Activated T-cell treated with anti-CD3 and anti-CD28 coated beads, Interleukin-2, amount 50 U/mL, for 72 hours (primary cell): ENCODE measurements around the gene CYP2F1. TPM values are rescaled to one million over a fixed set of nuclear protein-coding genes. Genes with fewer than 3 reads are reported as not detected.
"Not testable (repeated sequence)": the region's sequence is repeated elsewhere in the genome, so short reads cannot be mapped to it uniquely, and the experiment has no call there.

Experiments
- ATAC-seq, 2 donors: fragments of 150-1000 bp; cut with Tn5 transposase; replicated peaks in 1 of 2; 2 replicates each; pipeline ENCODE4 v1.10.0; 2021; ENCODE audit warnings: moderate library complexity in 2 of 2, mild to moderate bottlenecking in 1 of 2
- DNase-seq, 2 donors: peaks; one replicate each; pipeline ENCODE4 v3.0.0; 2021 to 2022; ENCODE audit warnings: mixed read lengths in 1 of 2
- H3K27ac Mint-ChIP-seq: one replicate; pipeline ENCODE4 v1.8.0; 2022; ENCODE audit warnings: mild to moderate bottlenecking, moderate library complexity, mixed read lengths
- H3K27me3 Mint-ChIP-seq: one replicate; pipeline ENCODE4 v1.8.0; 2022; ENCODE audit warnings: low read depth, mixed read lengths
- H3K36me3 Mint-ChIP-seq, 2 donors: one replicate each; pipeline ENCODE4 v1.8.0; 2022; ENCODE audit warnings: mixed read lengths in 2 of 2, mild to moderate bottlenecking in 1 of 2; ENCODE audit not compliant: insufficient read depth in 2 of 2
- H3K4me1 Mint-ChIP-seq: one replicate; pipeline ENCODE4 v1.8.0; 2022; ENCODE audit warnings: low read depth, mixed read lengths
- H3K4me3 Mint-ChIP-seq, 2 donors: one replicate each; pipeline ENCODE4 v1.8.0; 2022; ENCODE audit warnings: mild to moderate bottlenecking in 2 of 2, mixed read lengths in 2 of 2, moderate library complexity in 2 of 2
- H3K9me3 Mint-ChIP-seq, 2 donors: one replicate each; pipeline ENCODE4 v1.8.0; 2022; ENCODE audit warnings: mixed read lengths in 2 of 2
- total RNA-seq, 2 donors: library from RNA; stranded (reverse); gene quantifications; one replicate each; pipeline ENCODE4 v1.2.3, GENCODE V29; 2022

Gene CYP2F1
- total RNA-seq, 2 donors from 2014 or later, result not detected

DNA sequence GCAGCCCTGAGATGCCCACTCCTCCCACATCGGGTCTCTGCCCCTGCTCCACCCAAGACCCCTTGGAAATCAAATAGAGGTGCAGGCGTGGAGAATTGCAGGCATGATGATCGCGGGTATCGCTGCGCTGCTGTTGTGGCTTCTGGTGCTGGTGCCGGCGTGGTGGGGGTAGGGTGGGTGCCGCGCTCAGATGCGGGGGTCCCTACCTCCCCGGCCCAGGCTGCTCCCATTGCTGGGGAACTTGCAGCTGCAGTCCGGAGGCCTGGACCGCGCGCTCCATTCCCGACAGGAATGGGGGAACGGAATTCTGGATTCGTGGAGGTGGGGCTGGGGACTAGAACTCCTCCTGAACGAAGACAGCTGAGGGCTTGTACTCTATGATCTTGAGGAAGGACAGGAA is 20.4 kb downstream of the CYP2F1 start:
- ATAC-seq (no peak), DNase-seq (no peak)
- no peaks in the 10 kb centered on the region for H3K36me3 Mint-ChIP-seq
- peaks cover 12% of the 10 kb centered on the region for H3K4me1 Mint-ChIP-seq
- no peak overlapping the region for H3K27ac Mint-ChIP-seq
- H3K4me3 Mint-ChIP-seq, result peak overlapping the region; percentile 88 to 89
- H3K27me3 Mint-ChIP-seq, result peaks cover 7% of the 10 kb centered on the region
- no peaks in the 10 kb centered on the region for H3K9me3 Mint-ChIP-seq

DNA sequence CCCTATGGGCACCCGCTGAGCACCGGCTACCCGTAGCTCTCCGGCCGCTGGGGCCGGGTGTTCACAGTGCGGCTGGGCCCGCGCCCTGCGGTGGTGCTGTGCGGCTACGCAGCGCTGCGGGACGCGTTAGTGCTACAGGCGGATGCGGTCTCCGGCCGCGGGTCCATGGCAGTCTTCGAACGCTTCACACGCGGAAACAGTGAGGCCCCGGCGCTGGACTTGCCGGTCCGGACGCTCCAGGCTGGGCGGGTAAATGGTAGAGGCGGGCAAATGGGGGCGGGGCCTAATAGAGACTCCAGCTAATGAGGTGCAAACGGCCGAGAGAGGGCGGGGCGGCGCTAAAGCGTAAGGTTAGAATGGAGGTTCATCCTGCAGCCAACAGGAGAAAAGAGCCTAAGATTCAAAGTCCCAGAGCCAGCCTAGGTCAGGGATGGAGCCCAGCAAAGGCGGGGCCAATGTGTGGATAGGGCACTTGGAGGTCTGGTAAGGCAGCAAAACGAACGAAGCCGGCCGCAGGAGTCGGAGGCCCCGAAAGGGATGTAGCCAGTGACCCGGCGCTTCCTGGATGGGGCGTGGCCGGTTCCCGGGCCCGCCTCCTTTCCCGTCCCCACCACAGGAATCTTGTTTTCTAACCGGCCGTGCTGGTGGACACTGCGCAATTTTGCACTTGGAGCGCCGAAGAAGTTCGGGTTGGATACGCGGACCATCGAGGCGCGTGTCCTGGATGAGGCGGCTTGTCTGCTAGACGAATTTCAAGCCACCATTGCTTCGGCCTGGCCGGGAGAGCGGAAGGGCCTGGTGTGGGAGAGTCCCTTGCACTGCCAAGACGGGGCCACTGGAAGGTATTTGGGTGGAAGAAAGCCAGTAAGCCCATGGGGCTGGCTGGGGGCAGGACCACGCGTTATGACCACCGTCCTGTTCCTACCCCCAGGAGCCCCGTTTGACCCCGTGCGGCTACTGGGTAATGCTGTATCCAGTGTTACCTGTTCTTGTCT is 21.5 kb downstream of the CYP2F1 start:
- peak overlapping the region; percentile 88 to 89 for H3K4me3 Mint-ChIP-seq
- DNase-seq (peak; percentile 51 to 66), ATAC-seq (peak; percentile 96 to 98)

DNA sequence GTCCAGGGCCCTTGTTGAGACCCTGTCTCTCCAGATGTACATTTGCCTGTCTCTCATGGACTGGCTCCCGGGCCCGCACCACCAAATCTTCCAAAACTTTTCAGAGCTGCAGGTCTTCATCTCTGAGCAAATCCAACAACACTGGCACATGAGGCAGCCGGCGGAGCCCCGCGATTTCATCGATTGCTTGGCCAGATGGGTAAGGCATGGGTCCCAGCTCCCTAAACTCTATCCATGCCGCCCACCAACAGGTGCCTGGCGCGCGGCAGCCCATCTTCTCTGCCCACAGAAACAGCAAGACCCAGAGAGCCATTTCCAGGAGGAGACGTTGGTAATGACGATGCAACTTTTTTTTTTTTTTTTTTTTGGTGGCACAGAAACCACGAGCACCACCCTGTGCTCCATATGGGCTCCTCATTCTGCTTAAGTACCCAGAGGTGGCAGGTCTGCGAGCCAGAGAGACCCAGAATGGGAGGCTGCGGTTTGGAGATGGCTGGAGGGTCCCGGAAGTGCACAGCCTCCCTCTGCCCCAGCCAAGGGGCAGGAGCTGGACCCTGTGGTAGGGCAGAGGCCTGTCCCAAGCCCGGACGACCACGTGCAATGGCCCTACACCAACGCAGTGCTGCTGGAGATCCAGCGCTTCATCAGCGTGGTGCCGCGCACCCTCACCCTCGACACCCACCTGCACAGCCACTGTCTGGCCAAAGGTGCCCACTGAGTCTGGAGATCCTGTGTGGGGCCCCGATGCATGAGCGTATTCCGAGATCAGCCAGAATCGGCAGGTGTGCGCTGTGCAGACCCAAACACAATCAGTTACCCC is 22.6 kb downstream of the CYP2F1 start:
- Mint-ChIP-seq H3K36me3 (no peaks in the 10 kb centered on the region), H3K27me3 (peaks cover 7% of the 10 kb centered on the region), H3K27ac (no peak overlapping the region), H3K4me1 (peaks cover 12% of the 10 kb centered on the region), H3K9me3 (no peaks in the 10 kb centered on the region), H3K4me3 (peak overlapping the region in 1 of 2 donors; percentile 89)
- ATAC-seq (no peak), DNase-seq (no peak)

More for the DNA sequence above, 21.5 kb downstream of the CYP2F1 start:
- peaks cover 12% of the 10 kb centered on the region for H3K4me1 Mint-ChIP-seq
- H3K27ac Mint-ChIP-seq, H3K27me3 Mint-ChIP-seq, H3K36me3 Mint-ChIP-seq, H3K9me3 Mint-ChIP-seq: not testable (repeated sequence)

DNA sequence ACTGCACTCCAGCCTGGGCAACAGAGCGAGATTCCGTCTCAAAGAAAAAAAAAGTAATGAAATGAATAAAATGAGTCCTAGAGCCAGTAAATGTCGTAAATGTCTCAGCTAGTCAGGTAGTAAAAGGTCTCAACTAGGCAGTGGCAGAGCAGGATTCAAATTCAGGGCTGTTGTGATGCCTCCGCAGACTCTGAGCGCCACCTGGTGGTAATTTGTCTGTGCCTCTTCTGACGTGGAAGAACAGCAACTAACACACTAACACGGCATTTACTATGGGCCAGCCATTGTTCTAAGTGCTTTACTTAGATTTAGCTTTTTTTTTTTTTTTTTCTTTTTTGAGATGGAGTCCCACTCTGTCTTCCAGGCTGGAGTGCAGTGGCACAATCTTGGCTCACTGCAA is 30.2 kb downstream of the CYP2F1 start:
- H3K9me3 Mint-ChIP-seq, result no peaks in the 10 kb centered on the region
- peaks cover 8% of the 10 kb centered on the region for H3K27me3 Mint-ChIP-seq
- no peak overlapping the region for H3K4me3 Mint-ChIP-seq
- H3K4me1 Mint-ChIP-seq, result no peaks in the 10 kb centered on the region
- peak; percentile 87 to 90 for ATAC-seq
- H3K36me3 Mint-ChIP-seq, result no peaks in the 10 kb centered on the region
- H3K27ac Mint-ChIP-seq, result no peak overlapping the region
- peak; percentile 87 to 88 for DNase-seq

DNA sequence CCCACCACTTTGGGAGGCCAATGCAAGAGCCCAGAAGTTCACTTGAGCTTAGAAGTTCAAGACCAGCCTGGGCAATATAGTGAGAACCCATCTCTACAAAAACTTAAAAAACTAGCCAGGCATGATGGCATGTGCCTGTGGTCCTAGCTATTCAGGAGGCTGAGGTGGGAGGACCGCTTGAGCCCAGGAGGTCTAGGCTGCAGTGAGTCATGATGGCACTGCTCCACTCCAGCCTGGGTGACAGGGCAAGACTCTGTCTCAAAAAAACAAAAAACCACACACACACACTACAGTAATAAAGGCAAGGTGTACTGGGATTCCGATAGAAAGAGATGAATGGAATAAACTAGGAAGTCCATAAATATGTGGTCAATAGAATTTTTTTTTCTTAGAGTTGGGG is 35.6 kb downstream of the CYP2F1 start:
- no peak for DNase-seq
- Mint-ChIP-seq H3K4me1 (no peaks in the 10 kb centered on the region), H3K27me3 (peaks cover 8% of the 10 kb centered on the region), H3K4me3 (no peak overlapping the region), H3K36me3 (no peaks in the 10 kb centered on the region), H3K9me3 (no peaks in the 10 kb centered on the region), H3K27ac (no peak overlapping the region)
- no peak for ATAC-seq

DNA sequence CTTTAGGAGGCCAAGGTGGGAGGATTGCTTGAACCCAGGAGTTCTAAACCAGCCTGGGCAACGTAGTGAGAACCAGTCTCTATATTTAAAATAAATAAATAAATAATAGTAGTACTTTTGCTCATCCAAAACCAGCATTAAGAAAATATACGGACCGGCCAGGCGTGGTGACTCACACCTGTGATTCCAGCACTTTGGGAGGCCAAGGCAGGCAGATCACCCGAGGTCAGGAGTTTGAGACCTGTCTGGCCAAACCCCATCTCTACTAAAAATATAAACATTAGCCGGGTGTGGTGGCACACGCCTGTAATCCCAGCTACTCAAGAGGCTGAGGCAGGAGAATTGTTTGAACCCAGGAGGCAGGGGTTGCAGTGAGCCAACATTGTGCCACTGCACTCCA is 36.8 kb downstream of the CYP2F1 start:
- not testable (repeated sequence) for H3K4me1 Mint-ChIP-seq, DNase-seq, H3K4me3 Mint-ChIP-seq, H3K9me3 Mint-ChIP-seq, H3K27me3 Mint-ChIP-seq, H3K27ac Mint-ChIP-seq, H3K36me3 Mint-ChIP-seq, ATAC-seq

DNA sequence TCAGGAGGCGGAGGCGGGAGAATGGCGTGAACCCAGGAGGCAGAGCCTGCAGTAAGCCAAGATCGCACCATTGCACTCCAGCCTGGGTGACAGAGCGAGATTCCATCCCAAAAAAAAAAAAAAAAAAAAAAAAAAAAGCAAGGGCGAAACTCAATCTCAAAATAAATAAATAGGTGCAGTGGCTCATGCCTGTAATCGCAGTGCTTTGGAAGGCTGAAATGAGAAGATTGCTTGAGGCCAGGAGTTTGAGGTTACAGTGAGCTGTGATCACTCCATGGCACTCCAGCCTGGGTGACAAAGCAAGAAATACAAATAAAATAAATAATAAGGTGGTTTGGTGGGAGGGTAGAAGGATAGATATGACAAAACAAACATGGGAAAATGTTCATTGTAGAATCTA is 39.8 kb downstream of the CYP2F1 start:
- Mint-ChIP-seq H3K27ac (no peak overlapping the region), H3K4me1 (no peaks in the 10 kb centered on the region), H3K36me3 (no peaks in the 10 kb centered on the region), H3K9me3 (no peaks in the 10 kb centered on the region), H3K4me3 (no peak overlapping the region), H3K27me3 (no peaks in the 10 kb centered on the region)
- ATAC-seq (no peak), DNase-seq (no peak)

DNA sequence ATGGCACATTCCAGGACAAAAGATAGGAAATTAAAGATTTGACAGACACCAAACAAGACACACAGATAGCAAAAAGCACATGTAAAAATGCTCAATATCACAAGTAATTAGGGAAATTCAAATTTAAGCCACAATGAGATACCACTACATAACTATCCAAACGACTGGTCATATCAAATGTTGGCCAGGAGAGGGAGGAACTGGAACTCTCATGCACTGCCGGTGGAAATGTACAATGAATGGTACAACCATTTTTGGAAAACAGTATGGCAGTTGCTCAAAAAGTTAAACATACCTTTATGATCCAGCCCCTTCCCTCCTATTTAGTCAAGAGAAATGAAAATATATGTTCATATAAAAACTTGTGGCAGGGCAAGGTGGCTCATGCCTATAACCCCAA is 42.0 kb downstream of the CYP2F1 start:
- ATAC-seq, result no peak
- H3K36me3 Mint-ChIP-seq, result no peaks in the 10 kb centered on the region
- H3K9me3 Mint-ChIP-seq, result no peaks in the 10 kb centered on the region
- no peak overlapping the region for H3K4me3 Mint-ChIP-seq
- no peaks in the 10 kb centered on the region for H3K27me3 Mint-ChIP-seq
- no peaks in the 10 kb centered on the region for H3K4me1 Mint-ChIP-seq
- no peak overlapping the region for H3K27ac Mint-ChIP-seq
- no peak for DNase-seq

DNA sequence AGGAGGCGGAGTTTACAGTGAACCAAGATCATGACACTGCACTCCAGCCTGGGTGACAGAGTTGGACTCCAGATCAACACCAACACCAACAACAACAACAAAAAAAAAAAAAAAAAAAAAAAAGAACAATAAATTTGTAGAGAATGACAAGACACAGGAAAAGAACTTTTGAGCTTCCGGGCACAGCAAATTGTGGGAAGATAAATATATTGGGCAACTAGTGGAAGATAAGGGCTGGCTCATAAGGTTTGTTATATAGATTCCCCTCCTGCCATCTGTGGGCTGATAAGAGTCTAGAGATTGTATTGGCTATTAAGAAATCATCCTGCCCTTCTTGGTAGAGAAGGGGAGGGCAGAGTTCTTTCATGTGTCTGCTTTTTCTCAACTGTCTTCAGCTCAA is 45.6 kb downstream of the CYP2F1 start:
- no peak overlapping the region for H3K27ac Mint-ChIP-seq
- no peaks in the 10 kb centered on the region for H3K36me3 Mint-ChIP-seq
- ATAC-seq (no peak), DNase-seq (no peak)
- no peaks in the 10 kb centered on the region for H3K9me3 Mint-ChIP-seq
- H3K4me3 Mint-ChIP-seq, result no peak overlapping the region
- no peaks in the 10 kb centered on the region for H3K27me3 Mint-ChIP-seq
- no peaks in the 10 kb centered on the region for H3K4me1 Mint-ChIP-seq

DNA sequence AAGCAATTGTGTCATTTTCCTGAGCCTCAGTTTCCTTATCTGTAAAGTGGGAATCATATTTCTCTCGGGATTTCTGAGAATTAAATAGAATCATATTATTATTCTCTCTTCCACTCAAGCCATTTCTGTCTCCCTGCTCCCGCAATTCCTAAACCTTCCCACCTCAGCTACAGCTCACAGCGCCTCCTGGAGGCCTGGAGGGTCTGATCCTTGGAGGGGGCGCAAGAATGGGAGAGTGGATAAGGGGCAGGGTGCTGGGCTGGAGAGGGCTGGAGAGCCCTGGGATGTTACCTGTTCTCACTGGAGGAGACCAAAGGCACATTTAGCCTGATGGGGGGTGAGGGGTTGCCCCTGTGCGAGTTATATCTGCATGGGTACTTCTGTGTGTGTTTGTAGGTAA is 47.7 kb downstream of the CYP2F1 start:
- ATAC-seq (no peak), DNase-seq (no peak)
- Mint-ChIP-seq H3K27ac (no peak overlapping the region), H3K4me3 (no peak overlapping the region), H3K4me1 (no peaks in the 10 kb centered on the region), H3K9me3 (no peaks in the 10 kb centered on the region), H3K36me3 (no peaks in the 10 kb centered on the region), H3K27me3 (no peaks in the 10 kb centered on the region)

DNA sequence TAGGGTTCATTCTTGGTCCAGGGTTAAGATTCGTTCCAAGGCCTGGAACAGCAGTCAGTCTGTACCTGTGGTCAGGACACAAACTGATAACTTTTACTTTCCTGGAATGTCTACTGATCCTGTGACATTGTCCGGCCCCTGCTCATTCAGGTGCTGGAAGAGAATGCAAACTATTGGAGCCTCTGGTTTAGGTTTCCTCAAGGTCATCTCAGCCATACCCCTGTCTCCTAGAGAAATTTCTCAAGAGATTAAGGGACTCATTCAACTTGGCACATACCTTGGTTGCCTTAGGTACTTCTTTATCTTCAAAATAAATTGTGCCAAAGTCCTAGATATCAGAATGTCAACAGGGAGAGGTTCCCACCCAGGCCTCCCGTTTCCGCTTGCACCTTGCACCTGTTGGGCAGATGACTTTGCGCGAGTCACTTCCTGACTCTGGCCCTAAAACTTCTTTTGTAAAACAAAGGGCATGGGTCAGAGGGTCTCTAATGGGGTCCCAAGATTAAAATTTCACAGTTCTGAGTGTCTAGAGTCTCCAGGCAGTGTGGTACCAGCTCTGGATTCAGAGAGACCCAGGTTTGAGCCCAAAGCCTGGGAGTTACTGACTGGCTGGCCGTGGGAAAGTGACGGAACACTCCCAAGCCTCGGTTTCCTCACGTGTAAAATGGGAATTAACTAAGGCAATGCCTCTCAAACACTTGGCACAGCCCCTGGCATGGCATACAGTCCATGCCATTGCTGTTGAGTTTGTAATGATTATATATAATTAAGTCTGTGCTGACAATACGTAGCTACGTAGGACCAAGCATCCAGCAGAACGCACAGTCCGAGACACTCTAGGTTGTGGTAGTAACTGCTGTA is 52.9 kb downstream of the CYP2F1 start:
- no peak overlapping the region for H3K27ac Mint-ChIP-seq
- H3K4me3 Mint-ChIP-seq, result no peak overlapping the region
- no peaks in the 10 kb centered on the region for H3K9me3 Mint-ChIP-seq
- no peaks in the 10 kb centered on the region for H3K27me3 Mint-ChIP-seq
- DNase-seq (no peak), ATAC-seq (no peak)
- H3K36me3 Mint-ChIP-seq, result no peaks in the 10 kb centered on the region
- no peaks in the 10 kb centered on the region for H3K4me1 Mint-ChIP-seq

DNA sequence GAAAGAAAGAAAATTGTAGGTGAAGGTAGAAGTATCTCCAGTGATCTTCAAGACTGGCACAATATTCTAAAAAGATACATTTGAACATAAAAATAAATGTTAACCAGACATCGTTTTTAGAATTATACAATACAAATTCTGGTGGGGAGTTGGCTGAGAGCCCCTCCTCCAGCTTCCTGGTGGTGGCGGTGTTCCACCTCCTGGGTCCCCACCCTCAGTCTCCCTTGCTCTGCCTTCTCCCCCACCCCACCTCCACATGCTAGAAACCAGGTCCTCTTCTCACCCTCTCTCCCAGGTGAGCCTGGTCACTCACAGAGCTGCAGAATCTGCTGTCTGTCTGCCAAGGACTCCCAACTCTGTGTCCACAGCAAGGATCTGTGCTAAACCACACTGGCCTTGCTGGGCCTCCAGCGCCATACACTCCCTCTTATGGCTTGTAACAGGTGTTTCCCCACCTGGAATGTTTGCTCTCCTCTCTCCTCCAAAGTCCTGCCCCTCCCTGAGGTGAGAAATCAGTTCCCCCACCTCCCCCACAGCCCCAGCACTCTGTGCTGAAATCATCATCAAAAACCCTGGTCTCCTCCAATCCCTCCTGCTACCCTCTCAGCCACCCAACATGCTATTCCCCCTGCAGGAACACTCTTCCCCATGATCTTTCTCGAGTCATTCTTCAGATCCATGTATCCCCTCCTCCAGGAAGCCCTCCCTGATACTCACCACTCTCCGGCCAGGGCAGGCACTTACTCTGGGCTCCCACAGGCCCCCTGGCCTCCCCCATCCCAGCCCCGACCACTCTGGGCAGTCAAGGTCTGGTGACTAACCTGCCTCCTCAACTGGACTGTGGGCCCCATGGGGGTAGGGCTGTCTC is 58.3 kb downstream of the CYP2F1 start:
- no peak overlapping the region for H3K27ac Mint-ChIP-seq
- ATAC-seq (no peak), DNase-seq (no peak)
- H3K9me3 Mint-ChIP-seq, result no peaks in the 10 kb centered on the region
- peaks cover 15% of the 10 kb centered on the region for H3K4me1 Mint-ChIP-seq
- no peaks in the 10 kb centered on the region for H3K27me3 Mint-ChIP-seq
- H3K4me3 Mint-ChIP-seq, result no peak overlapping the region
- H3K36me3 Mint-ChIP-seq, result no peaks in the 10 kb centered on the region
